Measurements from ENCODE around the gene EEF1A1. TPM values are rescaled to one million over a fixed set of nuclear protein-coding genes. Genes with fewer than 3 reads are reported as not detected.
"Not testable (repeated sequence)": the region's sequence is repeated elsewhere in the genome, so short reads cannot be mapped to it uniquely, and the experiment has no call there.

Gene EEF1A1
- total and polyA plus RNA-seq, 3 donors from 2014 or later = 2,869 to 5,086 (median 5,046) TPM

GRCh38 chr6:73547036-73547435, 26.2 kb upstream of the EEF1A1 start:
- TF ChIP-seq CTCF (IDR thresholded peaks at IDR 0.05) (no peak), POLR2A (IDR thresholded peaks at IDR 0.05) (no peak)

GRCh38 chr6:73542891-73543290, 22.1 kb upstream of the EEF1A1 start:
- DNase-seq = no peak
- Histone ChIP-seq H3K36me3 (ENCODE audit: low read depth, missing control alignments) (no peaks in the 10 kb centered on the region), H3K9me3 (no peaks in the 10 kb centered on the region), H3K4me1 (no peaks in the 10 kb centered on the region), H3K4me3 (no peak overlapping the region), H3K27me3 (no peaks in the 10 kb centered on the region), H3K27ac (no peak overlapping the region)
- intact Hi-C loops (cut with DNase I; ENCODE audit: low total_unique reads) = no loop called here
- 87 to 100% methylated on average over 5 of the region's 5 CpGs for WGBS, 2 donors
- TF ChIP-seq CTCF (IDR thresholded peaks at IDR 0.05) (no peak), POLR2A (IDR thresholded peaks at IDR 0.05) (no peak)

More at GRCh38 chr6:73547036-73547435, 26.2 kb upstream of the EEF1A1 start:
- intact Hi-C loops (cut with DNase I; ENCODE audit: low total_unique reads) = no loop called here
- DNase-seq = no peak
- no peaks in the 10 kb centered on the region for H3K9me3 ChIP-seq
- no peaks in the 10 kb centered on the region for H3K4me1 ChIP-seq
- WGBS, 2 donors = 90 to 91% methylated on average over 1 of the region's 1 CpG
- H3K4me3 ChIP-seq = no peak overlapping the region
- no peak overlapping the region for H3K27ac ChIP-seq
- H3K36me3 ChIP-seq (ENCODE audit: low read depth, missing control alignments) = no peaks in the 10 kb centered on the region
- no peaks in the 10 kb centered on the region for H3K27me3 ChIP-seq

- intact Hi-C loops (cut with DNase I; ENCODE audit: low total_unique reads); H3K9me3 ChIP-seq; H3K4me3 ChIP-seq; H3K4me1 ChIP-seq; H3K36me3 ChIP-seq (ENCODE audit: low read depth, missing control alignments); H3K27me3 ChIP-seq; DNase-seq; H3K27ac ChIP-seq: not testable (repeated sequence)
- WGBS, 2 donors = 76 to 97% methylated on average over 3 of the region's 3 CpGs
These were observed 21.6 kb upstream of the EEF1A1 start for GRCh38 chr6:73542481-73542880.

DNA sequence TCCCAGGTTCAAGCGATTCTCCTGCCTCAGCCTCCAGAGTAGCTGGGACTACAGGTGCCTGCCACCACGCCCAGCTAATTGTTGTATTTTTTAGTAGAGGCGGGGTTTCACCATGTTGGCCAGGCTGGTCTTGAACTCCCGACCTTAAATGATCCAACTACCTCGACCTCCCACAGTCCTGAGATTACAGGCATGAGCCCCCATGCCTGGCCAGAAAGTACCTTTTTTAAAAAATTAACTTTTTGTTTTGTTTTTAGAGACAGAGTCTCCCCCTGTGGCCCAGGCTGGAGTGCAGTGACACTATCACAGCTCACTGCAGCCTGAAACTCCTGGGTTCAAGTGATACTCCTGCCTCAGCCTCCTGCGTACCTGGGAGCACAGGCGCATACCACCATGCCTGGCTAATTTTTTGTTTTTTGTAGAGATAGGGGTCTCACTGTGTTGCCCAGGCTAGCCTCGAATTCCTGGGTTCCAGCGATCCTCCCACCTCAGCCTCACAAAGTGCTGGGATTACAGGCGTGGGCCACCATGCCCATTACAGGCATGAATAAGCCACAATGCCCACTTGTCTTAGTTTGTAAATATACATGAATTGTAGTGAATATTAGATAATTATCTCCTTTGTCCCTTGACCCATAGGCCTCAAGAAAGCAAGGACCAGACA, 17.4 kb upstream of the EEF1A1 start:
- no peak overlapping the region for H3K4me3 ChIP-seq
- WGBS, 2 donors = 91 to 94% methylated on average over 10 of the region's 10 CpGs
- H3K27ac ChIP-seq = no peak overlapping the region
- no peaks in the 10 kb centered on the region for H3K4me1 ChIP-seq
- no peak for TF ChIP-seq POLR2A (IDR thresholded peaks at IDR 0.05)
- no peak for TF ChIP-seq CTCF (IDR thresholded peaks at IDR 0.05)
- no peaks in the 10 kb centered on the region for H3K9me3 ChIP-seq
- DNase-seq = no peak
- intact Hi-C loops (cut with DNase I; ENCODE audit: low total_unique reads) = no loop called here
- H3K36me3 ChIP-seq (ENCODE audit: low read depth, missing control alignments) = no peaks in the 10 kb centered on the region
- H3K27me3 ChIP-seq = no peaks in the 10 kb centered on the region

- no peaks in the 10 kb centered on the region for H3K36me3 ChIP-seq (ENCODE audit: low read depth, missing control alignments)
- intact Hi-C loops (cut with DNase I; ENCODE audit: low total_unique reads) = no loop called here
- no peak for DNase-seq
- H3K27me3 ChIP-seq = no peaks in the 10 kb centered on the region
- H3K9me3 ChIP-seq = no peaks in the 10 kb centered on the region
- 81 to 84% methylated on average over 3 of the region's 3 CpGs for WGBS, 2 donors
- TF ChIP-seq CTCF (IDR thresholded peaks at IDR 0.05) = no peak
- TF ChIP-seq POLR2A (IDR thresholded peaks at IDR 0.05) = no peak
- no peak overlapping the region for H3K27ac ChIP-seq
- H3K4me1 ChIP-seq = no peaks in the 10 kb centered on the region
- H3K4me3 ChIP-seq = no peak overlapping the region
These were observed 16.8 kb upstream of the EEF1A1 start for GRCh38 chr6:73537677-73538076.

Measured in testis (tissue), 3 donors.